Cerebellar nuclear complex (tissue), 1 donor: ENCODE data around the gene FMN1.

Experiments used
- DNase-seq, 2 experiments: peaks; one replicate each; lab custom pipeline; 2025; lab: John Stamatoyannopoulos, UW

The FMN1 gene

DNA sequence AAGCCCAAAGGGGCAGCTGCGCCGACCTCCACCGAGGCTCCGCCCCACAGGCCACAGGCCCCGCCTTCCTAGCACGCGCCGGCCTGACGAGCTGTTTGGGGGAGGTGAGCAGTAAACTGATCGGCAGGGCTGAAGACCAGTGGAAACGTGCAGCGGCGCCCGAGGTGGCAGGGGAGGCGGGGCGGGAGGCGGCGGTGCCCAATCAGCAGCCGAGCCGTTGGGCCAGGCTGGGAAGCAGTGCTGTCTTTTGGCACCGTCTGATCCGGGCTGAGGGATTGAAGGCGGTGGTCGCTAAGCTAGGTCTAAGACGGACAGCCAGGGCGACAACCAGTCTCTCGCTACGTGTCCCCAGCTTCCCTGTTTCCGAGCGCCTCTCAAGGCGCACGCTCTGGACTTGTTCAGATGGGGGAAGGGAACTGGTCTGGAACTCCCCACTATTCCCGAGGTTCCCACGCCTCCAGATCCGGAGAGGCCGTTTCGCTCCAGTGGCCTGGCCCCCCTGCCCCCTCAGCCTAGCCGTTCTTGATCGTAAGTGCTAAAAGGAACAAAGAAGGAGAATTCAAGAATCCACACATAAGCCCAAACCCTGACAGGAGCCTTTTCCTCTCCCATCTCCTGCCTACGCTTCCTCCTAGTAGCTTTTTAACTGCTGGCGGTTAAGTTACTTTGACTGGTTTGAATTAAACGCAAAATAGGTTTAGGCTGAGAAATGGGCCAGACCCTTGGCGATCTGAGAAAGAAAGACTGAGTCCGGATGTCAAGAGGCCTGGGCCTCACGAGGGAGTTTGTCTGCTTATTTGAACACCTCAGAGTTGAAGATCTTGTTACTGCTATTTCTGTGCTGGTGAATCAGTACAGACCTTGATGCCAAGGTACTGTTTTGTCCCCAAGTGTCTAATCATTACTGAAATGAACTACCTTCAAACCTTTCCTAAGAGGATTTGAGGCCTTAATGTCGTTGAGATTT, at the start of gene FMN1:
Gene FMN1, minus strand, starts transcription at position 11 of the 967 bp plus-strand sequence. CDS start 39,800 bp downstream, outside the sequence.
- peak in 1 of 2 experiments; percentile 1 for DNase-seq

GRCh38 chr15:33243869-33244268, 49.4 kb upstream of the FMN1 start:
- no peak for DNase-seq

DNA sequence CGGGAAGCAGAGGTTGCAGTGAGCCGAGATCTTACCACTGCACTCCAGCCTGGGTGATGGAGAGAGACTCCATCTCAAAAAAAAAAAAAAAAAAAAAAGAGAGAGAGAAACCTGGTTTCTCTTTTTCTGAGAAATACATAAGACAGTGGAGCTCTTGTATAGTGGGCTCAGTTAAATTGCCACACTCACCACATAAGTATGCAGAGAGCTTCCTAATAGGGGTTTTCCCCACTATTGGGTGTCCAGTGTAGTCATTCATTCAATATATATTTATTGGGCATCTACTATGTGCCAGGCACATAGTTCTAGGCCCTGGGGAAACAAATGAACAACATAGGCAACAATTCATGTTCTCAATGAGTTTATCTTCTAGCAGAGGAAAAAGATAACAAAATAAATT, 48.9 kb upstream of the FMN1 start:
- DNase-seq = no peak

GRCh38 chr15:33242669-33243191, 48.2 kb upstream of the FMN1 start:
- DNase-seq = no peak

DNA sequence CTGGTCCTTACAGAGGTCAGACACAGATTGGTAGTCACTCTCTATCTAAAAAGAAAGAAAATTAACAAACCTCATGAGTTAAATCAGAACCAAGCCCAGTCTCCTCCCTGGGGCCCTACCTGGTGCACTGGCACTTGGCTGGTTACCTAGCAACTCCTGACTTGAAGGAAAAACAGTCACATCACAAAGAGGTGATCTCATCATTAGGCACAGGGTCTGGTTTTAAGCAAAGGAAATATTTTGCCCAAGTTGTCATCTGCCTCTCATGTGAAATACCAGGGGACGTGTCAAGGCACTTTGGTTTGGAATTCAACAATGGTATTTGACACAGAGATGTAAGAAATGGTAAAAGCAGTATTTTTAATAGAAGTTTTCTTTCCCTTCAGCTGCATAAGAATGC, 47.7 kb upstream of the FMN1 start:
- no peak for DNase-seq

GRCh38 chr15:33236841-33237509, 42.5 kb upstream of the FMN1 start:
- no peak for DNase-seq

- no peak for DNase-seq
Measured at GRCh38 chr15:33234020-33234461, 39.5 kb upstream of the FMN1 start.

- DNase-seq = no peak
Measured at GRCh38 chr15:33226559-33227181, 32.2 kb upstream of the FMN1 start.

- DNase-seq = no peak
Measured at GRCh38 chr15:33218071-33218491, 23.6 kb upstream of the FMN1 start.

GRCh38 chr15:33215941-33216872, 21.7 kb upstream of the FMN1 start:
- DNase-seq = no peak

DNA sequence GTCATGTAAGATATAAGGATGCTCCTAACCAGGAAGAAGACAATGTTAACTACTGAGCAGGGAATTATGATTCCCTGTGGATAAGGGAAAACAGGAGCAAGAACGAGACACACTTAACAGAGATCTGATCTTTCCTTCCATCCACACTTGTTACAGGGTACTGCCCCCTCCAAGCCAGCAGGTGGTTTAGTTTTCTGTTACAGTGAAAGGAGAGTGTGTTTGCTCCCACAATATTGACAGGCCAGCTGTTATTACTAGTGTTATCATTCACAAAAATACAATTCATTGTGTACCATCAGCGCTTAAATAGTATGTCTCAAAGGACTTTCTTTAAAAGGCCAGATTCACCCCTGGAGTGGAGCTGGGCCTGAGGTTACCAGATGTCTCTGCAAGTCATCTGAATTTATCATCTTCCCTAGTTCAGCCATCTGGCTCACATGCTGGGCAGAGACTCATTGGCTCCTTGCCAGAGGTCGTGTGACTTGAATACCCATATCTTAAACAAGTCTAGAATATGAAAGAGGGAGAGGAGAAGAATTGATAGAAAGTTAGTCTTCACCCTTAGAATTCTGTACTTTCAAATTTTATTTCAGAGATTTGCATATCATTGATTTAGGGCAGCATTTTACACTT, 16.8 kb upstream of the FMN1 start:
- DNase-seq = no peak

DNA sequence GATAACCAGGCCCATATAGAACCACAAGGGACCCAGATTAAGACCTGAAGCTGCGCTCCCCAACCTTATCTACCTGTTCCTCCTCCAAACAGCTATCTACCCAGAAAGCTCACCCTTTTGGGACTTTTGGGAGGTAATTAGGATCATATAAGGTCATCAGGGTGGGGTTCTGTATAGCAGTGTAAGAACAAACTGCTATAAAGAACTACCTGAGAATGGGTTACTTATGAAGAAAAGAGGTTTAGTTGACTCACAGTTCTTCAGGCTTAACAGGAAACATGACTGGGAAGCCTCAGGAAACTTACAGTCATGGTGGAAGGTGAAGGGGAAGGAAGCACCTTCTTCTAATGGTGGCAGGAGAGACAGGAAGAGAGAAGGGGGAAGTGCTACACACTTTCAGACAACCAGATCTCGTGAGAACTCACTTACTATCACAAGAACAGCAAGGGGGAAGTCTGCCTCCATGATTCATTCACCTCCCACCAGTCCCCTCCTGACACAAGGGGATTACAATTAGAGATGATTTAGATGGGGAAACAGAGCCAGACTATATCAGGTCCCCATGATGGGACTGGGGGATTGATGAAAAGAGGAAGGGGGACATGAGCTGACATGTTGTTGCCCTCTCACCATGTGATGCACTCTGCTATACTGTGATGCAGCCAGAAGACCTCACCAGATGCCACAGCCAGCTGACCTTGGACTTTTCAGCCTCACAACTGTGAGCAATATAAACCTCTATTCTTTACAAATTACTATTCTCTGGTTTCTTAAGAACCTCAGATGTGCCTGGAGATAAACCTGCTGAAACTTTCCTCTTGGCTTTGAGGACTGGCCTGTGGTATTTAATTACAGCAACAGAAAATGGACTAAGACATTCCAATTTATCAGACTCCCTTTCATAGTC, 15.3 kb upstream of the FMN1 start:
- DNase-seq = no peak

DNA sequence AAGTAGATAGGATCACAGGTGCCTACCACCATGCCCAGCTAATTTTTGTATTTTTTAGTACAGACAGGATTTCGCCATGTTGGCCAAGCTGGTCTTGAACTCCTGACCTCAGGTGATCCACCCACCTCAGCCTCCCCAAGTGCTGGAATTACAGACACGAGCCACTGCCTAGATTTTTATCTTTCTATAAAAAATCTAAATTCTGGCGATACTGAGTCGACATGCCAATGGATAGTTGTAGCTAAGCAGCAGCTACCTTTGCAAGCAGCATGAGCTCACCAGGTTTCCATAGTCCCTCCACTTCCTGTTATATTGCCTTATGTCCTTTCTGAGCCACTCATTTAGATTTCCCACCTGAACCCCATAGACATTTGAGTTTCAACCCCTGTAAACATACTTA, 13.1 kb upstream of the FMN1 start:
- DNase-seq = no peak

DNA sequence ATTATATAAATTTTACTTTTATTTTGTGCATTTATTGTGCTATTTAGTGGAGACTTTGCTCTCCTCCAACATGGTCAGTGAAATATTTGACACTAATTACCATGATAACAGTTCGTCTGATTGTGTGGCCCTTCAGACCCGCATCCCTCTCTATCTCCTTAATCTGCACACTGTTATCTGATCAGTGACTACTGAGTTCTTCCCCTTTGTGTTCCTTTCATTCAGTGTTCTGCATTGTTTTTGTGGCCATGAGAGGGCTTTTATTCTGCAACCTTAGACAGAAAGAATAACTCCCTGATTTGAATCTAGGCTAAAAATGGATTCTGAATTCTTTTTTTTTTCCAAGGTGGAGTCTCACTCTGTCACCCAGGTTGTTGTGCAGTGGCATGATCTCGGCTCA, 11.9 kb upstream of the FMN1 start:
- DNase-seq = no peak

- no peak for DNase-seq
Measured at GRCh38 chr15:33204926-33205325, 10.4 kb upstream of the FMN1 start.

- DNase-seq = no peak
Measured at GRCh38 chr15:33204087-33204486, 9.6 kb upstream of the FMN1 start.

GRCh38 chr15:33201491-33202231, 7.1 kb upstream of the FMN1 start:
- DNase-seq = no peak

DNA sequence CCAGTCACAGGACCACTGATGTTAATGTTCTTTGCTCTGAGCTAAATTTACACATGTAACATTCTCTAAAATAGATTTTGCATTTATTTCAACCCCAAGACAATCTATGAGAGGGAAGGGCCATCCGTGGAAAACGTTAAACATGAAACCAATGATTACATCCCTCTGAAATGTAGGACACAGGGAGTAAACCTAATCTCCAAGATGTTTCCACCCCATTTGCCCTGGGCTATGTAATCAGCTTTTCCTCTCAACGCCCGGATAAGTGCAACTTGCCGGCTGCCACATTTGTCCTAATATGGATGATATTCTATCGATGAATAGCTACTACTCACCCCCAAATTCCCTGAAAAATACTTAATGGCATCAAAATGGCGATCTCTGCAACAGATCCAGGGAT, 6.4 kb upstream of the FMN1 start:
- DNase-seq = no peak

DNA sequence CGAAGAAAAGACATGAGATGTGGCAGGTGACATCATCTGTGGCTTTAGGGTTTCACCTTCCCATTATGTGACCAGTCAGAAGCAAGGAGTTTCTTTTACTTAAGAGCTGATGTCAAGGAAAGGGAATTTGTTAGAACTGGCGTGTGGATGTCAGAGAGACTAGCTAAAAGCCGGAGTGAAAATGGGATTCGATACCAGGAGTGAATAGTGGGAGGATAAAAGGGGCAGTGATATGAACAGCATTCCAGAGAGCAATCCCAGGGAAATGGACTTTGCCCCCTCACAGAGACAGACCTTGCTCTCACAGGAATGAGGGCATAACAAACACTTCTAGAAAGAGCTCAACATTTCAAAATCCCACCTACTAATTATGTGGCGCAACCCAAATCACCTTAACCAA, 5.9 kb upstream of the FMN1 start:
- DNase-seq = no peak
